H9 (cell line): ENCODE measurements around the gene NKX1-2. TPM values are rescaled to one million over a fixed set of nuclear protein-coding genes. Genes with fewer than 3 reads are reported as not detected.

ENCODE experiments used
- DNase-seq: peaks from one replicate; pipeline ENCODE4 v3.0.0-alpha.2; 2017
- H2AFZ ChIP-seq: one replicate; pipeline ENCODE4 v1.6.1; 2013; ENCODE audit warnings: mild to moderate bottlenecking, low read length, control low read depth, moderate library complexity
- H2AK5ac ChIP-seq: 2 replicates; pipeline ENCODE4 v1.6.1; 2013; ENCODE audit warnings: low read length, control low read depth, mixed read lengths; ENCODE audit not compliant: insufficient read length
- H2BK120ac ChIP-seq: one replicate; pipeline ENCODE4 v1.6.1; 2013; ENCODE audit warnings: low read depth, mild to moderate bottlenecking, low read length, control low read depth, inconsistent platforms; ENCODE audit not compliant: poor library complexity, severe bottlenecking
- H2BK12ac ChIP-seq: 2 replicates; pipeline ENCODE4 v1.6.1; 2013; ENCODE audit warnings: low read length, control low read depth, mixed read lengths, low read depth; ENCODE audit not compliant: insufficient read length
- H2BK15ac ChIP-seq: 2 replicates; pipeline ENCODE4 v1.6.1; 2013; ENCODE audit warnings: low read depth, low read length, control low read depth
- H2BK20ac ChIP-seq: one replicate; pipeline ENCODE4 v1.6.1; 2013; ENCODE audit warnings: low read depth, mild to moderate bottlenecking, low read length, control low read depth, inconsistent platforms; ENCODE audit not compliant: poor library complexity, severe bottlenecking
- H2BK5ac ChIP-seq: 2 replicates; pipeline ENCODE4 v1.6.1; 2013; ENCODE audit warnings: low read length, control low read depth, mixed read lengths; ENCODE audit not compliant: insufficient read length
- H3K14ac ChIP-seq: 2 replicates; pipeline ENCODE4 v1.6.1; 2013; ENCODE audit warnings: low read length, control low read depth; ENCODE audit not compliant: insufficient read depth
- H3K18ac ChIP-seq: 2 replicates; pipeline ENCODE4 v1.6.1; 2013; ENCODE audit warnings: low read depth, mild to moderate bottlenecking, mixed read lengths, low read length, control low read depth; ENCODE audit not compliant: insufficient read length
- H3K23ac ChIP-seq: 2 replicates; pipeline ENCODE4 v1.6.1; 2013; ENCODE audit warnings: low read length, control low read depth, mixed read lengths, low read depth; ENCODE audit not compliant: insufficient read length
- H3K23me2 ChIP-seq: 2 replicates; pipeline ENCODE4 v1.6.1; 2013; ENCODE audit warnings: low read depth, mild to moderate bottlenecking, mixed read lengths, low read length, control low read depth; ENCODE audit not compliant: insufficient read length, poor library complexity, severe bottlenecking
- H3K27ac ChIP-seq: 2 replicates; pipeline ENCODE4 v1.5.1; 2013; ENCODE audit warnings: low read length, control low read depth, mixed read lengths, low read depth; ENCODE audit not compliant: insufficient read length
- H3K27me3 ChIP-seq: 2 replicates; pipeline ENCODE4 v1.6.1; 2013; ENCODE audit warnings: low read length, control low read depth, inconsistent platforms; ENCODE audit not compliant: insufficient read depth
- H3K4ac ChIP-seq: 2 replicates; pipeline ENCODE4 v1.6.1; 2013; ENCODE audit warnings: low read depth, mild to moderate bottlenecking, control low read depth, inconsistent platforms, low read length, moderate library complexity
- H3K4me1 ChIP-seq: 2 replicates; pipeline ENCODE4 v1.6.1; 2013; ENCODE audit warnings: low read length, control low read depth, inconsistent platforms; ENCODE audit not compliant: insufficient read depth
- H3K4me2 ChIP-seq: 2 replicates; pipeline ENCODE4 v1.6.1; 2013; ENCODE audit warnings: low read length, control low read depth, mixed read lengths; ENCODE audit not compliant: insufficient read length, insufficient read depth
- H3K56ac ChIP-seq: 2 replicates; pipeline ENCODE4 v1.6.1; 2013; ENCODE audit warnings: low read depth, mild to moderate bottlenecking, mixed read lengths, low read length, control low read depth; ENCODE audit not compliant: insufficient read length
- H3K79me1 ChIP-seq: 2 replicates; pipeline ENCODE4 v1.6.1; 2013; ENCODE audit warnings: low read depth, mild to moderate bottlenecking, moderate library complexity, low read length, control low read depth, inconsistent platforms; ENCODE audit not compliant: insufficient read depth, poor library complexity, severe bottlenecking
- H3K79me2 ChIP-seq: 2 replicates; pipeline ENCODE4 v1.6.1; 2013; ENCODE audit warnings: low read length, control low read depth, inconsistent platforms; ENCODE audit not compliant: insufficient read depth
- H3K9ac ChIP-seq: 2 replicates; pipeline ENCODE4 v1.6.1; 2013; ENCODE audit warnings: low read length, control low read depth, mixed read lengths; ENCODE audit not compliant: insufficient read length; ENCODE audit errors: extremely low read depth
- H3K9me3 ChIP-seq: one replicate; pipeline ENCODE4 v1.6.1; 2013; ENCODE audit warnings: low read depth, low read length, inconsistent platforms; ENCODE audit not compliant: control insufficient read depth
- H3T11ph ChIP-seq: one replicate; pipeline ENCODE4 v1.6.1; 2013; ENCODE audit warnings: mild to moderate bottlenecking, low read length, control low read depth, inconsistent platforms
- H4K20me1 ChIP-seq: one replicate; pipeline ENCODE4 v1.6.1; 2013; ENCODE audit not compliant: control insufficient read depth, insufficient read length, insufficient read depth
- H4K5ac ChIP-seq: 2 replicates; pipeline ENCODE4 v1.6.1; 2013; ENCODE audit warnings: low read depth, mild to moderate bottlenecking, mixed read lengths, low read length, control low read depth; ENCODE audit not compliant: insufficient read length
- H4K8ac ChIP-seq: replicated peaks from 2 replicates; pipeline ENCODE4 v1.6.1; 2013; ENCODE audit warnings: low read length, control low read depth, mixed read lengths, low read depth; ENCODE audit not compliant: insufficient read length
- H4K91ac ChIP-seq: 2 replicates; pipeline ENCODE4 v1.6.1; 2013; ENCODE audit warnings: low read depth, mild to moderate bottlenecking, moderate library complexity, mixed read lengths, low read length, control low read depth; ENCODE audit not compliant: insufficient read length
- H3K27ac Mint-ChIP-seq, 3 experiments: 2 replicates in 2 of 3; 3 replicates in 1 of 3; pipeline ENCODE4 v1.8.0; 2020 to 2021; ENCODE audit warnings: mixed read lengths in 3 of 3, mild to moderate bottlenecking in 1 of 3, moderate library complexity in 1 of 3
- H3K27me3 Mint-ChIP-seq: 2 replicates; pipeline ENCODE4 v1.8.0; 2021; ENCODE audit warnings: low read depth, mild to moderate bottlenecking, moderate library complexity, mixed read lengths
- H3K36me3 Mint-ChIP-seq, 3 experiments: 2 replicates in 2 of 3; 3 replicates in 1 of 3; pipeline ENCODE4 v1.8.0; 2020 to 2021; ENCODE audit warnings: low read depth in 3 of 3, mixed read lengths in 3 of 3; ENCODE audit not compliant: insufficient read depth in 1 of 3
- H3K4me1 Mint-ChIP-seq, 2 experiments: 2 replicates each; pipeline ENCODE4 v1.8.0; 2020; ENCODE audit warnings: mixed read lengths in 2 of 2
- H3K4me3 Mint-ChIP-seq, 2 experiments: 2 replicates in 1 of 2; 3 replicates in 1 of 2; pipeline ENCODE4 v1.8.0; 2020 to 2021; ENCODE audit warnings: mild to moderate bottlenecking in 2 of 2, mixed read lengths in 2 of 2, moderate library complexity in 1 of 2
- H3K9me3 Mint-ChIP-seq, 2 experiments: 2 replicates in 1 of 2; 3 replicates in 1 of 2; pipeline ENCODE4 v1.8.0; 2020; ENCODE audit warnings: mild to moderate bottlenecking in 2 of 2, mixed read lengths in 2 of 2, moderate library complexity in 1 of 2
- WGBS: extraction: QIAGEN DNeasy Blood & Tissue Kit; methylation state at CpG from one replicate; pipeline ENCODE4 v1.1.7; 2013; ENCODE audit warnings: missing lambda C conversion rate, low lambda C conversion rate, mixed read lengths; ENCODE audit not compliant: insufficient read length; ENCODE audit errors: extremely low coverage; 5-methylcytosine and 5-hydroxymethylcytosine counted together
- total RNA-seq: library from RNA; stranded (reverse); gene quantifications from 2 replicates; pipeline ENCODE4 v1.2.1, GENCODE V29; 2021
- TF ChIP-seq, protein P1 (sequence below): fragments of 200-600 bp; sonication (generic); conservative IDR thresholded peaks from 3 replicates; pipeline ENCODE4 v1.8.0; 2021; ENCODE audit warnings: antibody characterized with exemption, mild to moderate bottlenecking

The NKX1-2 gene
- total RNA-seq, 1 experiment from 2014 or later, result 15.3 TPM

GRCh38 chr10:124453960-124454610 lies 4.2 kb upstream of the NKX1-2 start:
- TF ChIP-seq, protein P1, sequence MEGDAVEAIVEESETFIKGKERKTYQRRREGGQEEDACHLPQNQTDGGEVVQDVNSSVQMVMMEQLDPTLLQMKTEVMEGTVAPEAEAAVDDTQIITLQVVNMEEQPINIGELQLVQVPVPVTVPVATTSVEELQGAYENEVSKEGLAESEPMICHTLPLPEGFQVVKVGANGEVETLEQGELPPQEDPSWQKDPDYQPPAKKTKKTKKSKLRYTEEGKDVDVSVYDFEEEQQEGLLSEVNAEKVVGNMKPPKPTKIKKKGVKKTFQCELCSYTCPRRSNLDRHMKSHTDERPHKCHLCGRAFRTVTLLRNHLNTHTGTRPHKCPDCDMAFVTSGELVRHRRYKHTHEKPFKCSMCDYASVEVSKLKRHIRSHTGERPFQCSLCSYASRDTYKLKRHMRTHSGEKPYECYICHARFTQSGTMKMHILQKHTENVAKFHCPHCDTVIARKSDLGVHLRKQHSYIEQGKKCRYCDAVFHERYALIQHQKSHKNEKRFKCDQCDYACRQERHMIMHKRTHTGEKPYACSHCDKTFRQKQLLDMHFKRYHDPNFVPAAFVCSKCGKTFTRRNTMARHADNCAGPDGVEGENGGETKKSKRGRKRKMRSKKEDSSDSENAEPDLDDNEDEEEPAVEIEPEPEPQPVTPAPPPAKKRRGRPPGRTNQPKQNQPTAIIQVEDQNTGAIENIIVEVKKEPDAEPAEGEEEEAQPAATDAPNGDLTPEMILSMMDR, result no peak
- peak; percentile 40 for DNase-seq

More at GRCh38 chr10:124453960-124454610, 4.2 kb upstream of the NKX1-2 start:
- no peak overlapping the region for H2BK5ac ChIP-seq
- peaks cover 8% of the 10 kb centered on the region for H3K23me2 ChIP-seq
- H4K91ac ChIP-seq, result no peak overlapping the region
- H3K36me3 Mint-ChIP-seq, result no peaks in the 10 kb centered on the region
- H3K79me1 ChIP-seq, result no peaks in the 10 kb centered on the region
- H3K27me3 ChIP-seq, result peaks cover 5% of the 10 kb centered on the region; the same call in 1 of the 2 replicates
- no peak overlapping the region for H3T11ph ChIP-seq
- no peaks in the 10 kb centered on the region for H3K79me2 ChIP-seq
- peaks cover 27% of the 10 kb centered on the region for H3K4me1 ChIP-seq
- H2BK15ac ChIP-seq, result no peak overlapping the region
- H4K5ac ChIP-seq, result no peak overlapping the region
- H3K4me3 Mint-ChIP-seq, result no peak overlapping the region; a peak in 1 of 5 replicates
- H4K8ac ChIP-seq, result no peak overlapping the region
- H3K27ac ChIP-seq, result no peak overlapping the region
- H3K9me3 Mint-ChIP-seq, result no peaks in the 10 kb centered on the region; a peak in 2 of 5 replicates
- no peaks in the 10 kb centered on the region for H3K9me3 ChIP-seq
- no peak overlapping the region for H3K4ac ChIP-seq
- no peak overlapping the region for H3K56ac ChIP-seq
- no peak overlapping the region for H2BK20ac ChIP-seq
- no peak overlapping the region for H3K9ac ChIP-seq
- H3K4me1 Mint-ChIP-seq, result peaks cover 77 to 82% of the 10 kb centered on the region in 2 experiments
- H2AFZ ChIP-seq, result no peak overlapping the region
- peak overlapping the region; percentile 3 for H3K4me2 ChIP-seq
- no peaks in the 10 kb centered on the region for H4K20me1 ChIP-seq
- H2BK120ac ChIP-seq, result no peak overlapping the region
- H3K27ac Mint-ChIP-seq, result peak overlapping the region in 1 of 3 experiments; percentile 59; a peak in 2 of 7 replicates
- no peak overlapping the region for H3K23ac ChIP-seq
- no CpG with 5 or more reads among the region's 8 CpGs for WGBS
- no peak overlapping the region for H2BK12ac ChIP-seq
- peaks cover 67% of the 10 kb centered on the region for H3K27me3 Mint-ChIP-seq
- no peak overlapping the region for H3K14ac ChIP-seq
- H3K18ac ChIP-seq, result no peak overlapping the region
- no peak overlapping the region for H2AK5ac ChIP-seq
